ENCODE measurements around the gene ADAM12.

Gene ADAM12

DNA sequence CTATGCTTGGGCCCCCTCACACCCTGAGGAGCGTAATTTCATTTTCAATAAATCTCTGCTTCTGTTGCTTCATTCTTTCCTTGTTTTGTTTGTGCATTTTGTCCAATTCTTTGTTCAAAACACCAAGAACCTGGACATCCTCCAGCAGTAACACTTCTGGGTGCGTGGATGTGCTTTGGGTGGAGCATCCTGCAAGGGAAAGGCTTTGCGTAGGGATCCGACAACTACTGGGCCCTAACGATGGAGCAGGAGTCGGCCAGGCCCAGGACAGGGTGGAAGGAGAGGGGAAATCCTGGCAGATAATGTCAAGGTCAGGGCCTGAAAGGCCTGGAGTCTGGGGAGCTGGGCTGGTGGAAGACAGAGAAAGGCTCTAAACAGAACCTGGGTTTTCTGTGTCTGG is 231.8 kb downstream of the ADAM12 start:
- TF ChIP-seq EZH2phosphoT487 (IDR thresholded peaks at IDR 0.05; ENCODE audit: borderline replicate concordance), result no peak
- TF ChIP-seq, protein P1, sequence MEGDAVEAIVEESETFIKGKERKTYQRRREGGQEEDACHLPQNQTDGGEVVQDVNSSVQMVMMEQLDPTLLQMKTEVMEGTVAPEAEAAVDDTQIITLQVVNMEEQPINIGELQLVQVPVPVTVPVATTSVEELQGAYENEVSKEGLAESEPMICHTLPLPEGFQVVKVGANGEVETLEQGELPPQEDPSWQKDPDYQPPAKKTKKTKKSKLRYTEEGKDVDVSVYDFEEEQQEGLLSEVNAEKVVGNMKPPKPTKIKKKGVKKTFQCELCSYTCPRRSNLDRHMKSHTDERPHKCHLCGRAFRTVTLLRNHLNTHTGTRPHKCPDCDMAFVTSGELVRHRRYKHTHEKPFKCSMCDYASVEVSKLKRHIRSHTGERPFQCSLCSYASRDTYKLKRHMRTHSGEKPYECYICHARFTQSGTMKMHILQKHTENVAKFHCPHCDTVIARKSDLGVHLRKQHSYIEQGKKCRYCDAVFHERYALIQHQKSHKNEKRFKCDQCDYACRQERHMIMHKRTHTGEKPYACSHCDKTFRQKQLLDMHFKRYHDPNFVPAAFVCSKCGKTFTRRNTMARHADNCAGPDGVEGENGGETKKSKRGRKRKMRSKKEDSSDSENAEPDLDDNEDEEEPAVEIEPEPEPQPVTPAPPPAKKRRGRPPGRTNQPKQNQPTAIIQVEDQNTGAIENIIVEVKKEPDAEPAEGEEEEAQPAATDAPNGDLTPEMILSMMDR (conservative IDR thresholded peaks at IDR 0.05; ENCODE audit: low read length), result no peak
- H3K4me3 ChIP-seq (ENCODE audit: low read length, poor library complexity, severe bottlenecking), result no peak overlapping the region

DNA sequence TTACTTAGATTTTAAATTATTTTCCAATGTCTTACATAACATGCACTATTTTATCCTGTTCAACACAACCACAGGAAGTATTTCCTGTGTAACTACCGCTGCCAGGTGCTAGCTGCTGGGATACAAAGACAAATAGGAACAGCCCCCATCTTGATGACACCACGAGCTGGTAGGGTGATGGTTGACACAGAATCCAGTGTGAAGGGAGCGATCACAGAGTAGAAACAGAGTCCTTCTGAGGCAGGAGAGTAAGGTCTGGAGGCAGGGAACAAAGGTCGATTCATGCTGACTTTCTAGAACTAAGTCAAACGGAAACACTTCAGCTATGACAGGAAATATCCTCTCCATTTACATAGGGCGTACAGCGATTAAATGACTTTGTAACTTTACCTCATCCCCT is 232.3 kb downstream of the ADAM12 start:
- no peaks in the 10 kb centered on the region for H3K9me2 ChIP-seq (replicated peaks; ENCODE audit: low read depth, low read length)
- no peaks in the 10 kb centered on the region for H3K27me3 ChIP-seq (ENCODE audit: insufficient read depth, low read length, poor library complexity, severe bottlenecking)
- H3K4me1 ChIP-seq (ENCODE audit: insufficient read depth, low read length, poor library complexity, severe bottlenecking), result no peaks in the 10 kb centered on the region
- no peak overlapping the region for H3K4me2 ChIP-seq (ENCODE audit: low read depth, low read length, poor library complexity, severe bottlenecking)
- no peak overlapping the region for H2AFZ ChIP-seq (ENCODE audit: low read length)
- H3K36me3 ChIP-seq (ENCODE audit: insufficient read depth, low read length), result no peaks in the 10 kb centered on the region
- no peaks in the 10 kb centered on the region for H3F3A ChIP-seq (ENCODE audit: low read depth)
- H3K9me3 ChIP-seq (ENCODE audit: insufficient read depth, low read depth, low read length), result peaks cover 3% of the 10 kb centered on the region; the same call in 1 of the 2 replicates
- no peaks in the 10 kb centered on the region for H4K20me1 ChIP-seq (ENCODE audit: insufficient read depth, low read length, poor library complexity, severe bottlenecking)
- TF ChIP-seq, protein P1 (conservative IDR thresholded peaks at IDR 0.05; ENCODE audit: low read length), result no peak
- TF ChIP-seq EZH2phosphoT487 (IDR thresholded peaks at IDR 0.05; ENCODE audit: borderline replicate concordance), result no peak
- no peak overlapping the region for H3K9ac ChIP-seq (ENCODE audit: low read depth, low read length, poor library complexity, severe bottlenecking)
- H3K79me2 ChIP-seq (ENCODE audit: insufficient read depth, low read length), result no peaks in the 10 kb centered on the region
- H3K4me3 ChIP-seq (ENCODE audit: low read length, poor library complexity, severe bottlenecking), result no peak overlapping the region

More for the DNA sequence above, 231.8 kb downstream of the ADAM12 start:
- H3K4me2 ChIP-seq (ENCODE audit: low read depth, low read length, poor library complexity, severe bottlenecking), result no peak overlapping the region
- peaks cover 3% of the 10 kb centered on the region; the same call in 1 of the 2 replicates for H3K9me3 ChIP-seq (ENCODE audit: insufficient read depth, low read depth, low read length)
- no peaks in the 10 kb centered on the region for H3K4me1 ChIP-seq (ENCODE audit: insufficient read depth, low read length, poor library complexity, severe bottlenecking)
- no peak overlapping the region for H2AFZ ChIP-seq (ENCODE audit: low read length)
- H3K36me3 ChIP-seq (ENCODE audit: insufficient read depth, low read length), result no peaks in the 10 kb centered on the region
- H3K9ac ChIP-seq (ENCODE audit: low read depth, low read length, poor library complexity, severe bottlenecking), result no peak overlapping the region
- no peaks in the 10 kb centered on the region for H3K79me2 ChIP-seq (ENCODE audit: insufficient read depth, low read length)
- no peaks in the 10 kb centered on the region for H3K27me3 ChIP-seq (ENCODE audit: insufficient read depth, low read length, poor library complexity, severe bottlenecking)
- H3F3A ChIP-seq (ENCODE audit: low read depth), result no peaks in the 10 kb centered on the region
- no peaks in the 10 kb centered on the region for H3K9me2 ChIP-seq (replicated peaks; ENCODE audit: low read depth, low read length)
- no peaks in the 10 kb centered on the region for H4K20me1 ChIP-seq (ENCODE audit: insufficient read depth, low read length, poor library complexity, severe bottlenecking)

DNA sequence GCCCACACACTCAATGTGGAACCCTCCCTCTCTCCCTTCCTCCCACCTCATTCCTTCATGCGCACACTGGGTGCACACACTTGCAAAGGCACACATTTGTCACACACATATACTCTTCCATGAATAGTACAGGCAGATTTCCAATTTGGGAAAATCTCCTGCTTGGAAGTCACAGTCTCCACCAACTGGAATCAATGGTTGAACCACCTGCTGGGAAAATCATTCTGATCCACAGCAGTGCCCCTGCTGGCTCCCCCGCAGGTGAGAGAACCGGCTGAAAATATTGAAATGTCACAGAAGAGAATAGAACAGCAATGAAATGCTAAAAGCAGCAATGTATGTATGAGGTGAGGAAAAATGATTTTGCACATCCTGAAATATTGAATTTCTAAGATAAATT is 232.7 kb downstream of the ADAM12 start:
- H4K20me1 ChIP-seq (ENCODE audit: insufficient read depth, low read length, poor library complexity, severe bottlenecking), result no peaks in the 10 kb centered on the region
- no peaks in the 10 kb centered on the region for H3K27me3 ChIP-seq (ENCODE audit: insufficient read depth, low read length, poor library complexity, severe bottlenecking)
- H3F3A ChIP-seq (ENCODE audit: low read depth), result no peaks in the 10 kb centered on the region
- H3K9me3 ChIP-seq (ENCODE audit: insufficient read depth, low read depth, low read length), result peaks cover 1% of the 10 kb centered on the region; the same call in 1 of the 2 replicates
- H3K4me3 ChIP-seq (ENCODE audit: low read length, poor library complexity, severe bottlenecking), result no peak overlapping the region
- H3K4me1 ChIP-seq (ENCODE audit: insufficient read depth, low read length, poor library complexity, severe bottlenecking), result no peaks in the 10 kb centered on the region
- H3K9me2 ChIP-seq (replicated peaks; ENCODE audit: low read depth, low read length), result no peaks in the 10 kb centered on the region
- no peak overlapping the region for H3K9ac ChIP-seq (ENCODE audit: low read depth, low read length, poor library complexity, severe bottlenecking)
- no peak overlapping the region for H3K4me2 ChIP-seq (ENCODE audit: low read depth, low read length, poor library complexity, severe bottlenecking)
- no peaks in the 10 kb centered on the region for H3K36me3 ChIP-seq (ENCODE audit: insufficient read depth, low read length)
- H3K79me2 ChIP-seq (ENCODE audit: insufficient read depth, low read length), result no peaks in the 10 kb centered on the region
- TF ChIP-seq EZH2phosphoT487 (IDR thresholded peaks at IDR 0.05; ENCODE audit: borderline replicate concordance), result no peak
- TF ChIP-seq, protein P1 (conservative IDR thresholded peaks at IDR 0.05; ENCODE audit: low read length), result no peak
- no peak overlapping the region for H2AFZ ChIP-seq (ENCODE audit: low read length)

Measured in Loucy (cell line).